ENCODE data around the gene SOS2.

DNA sequence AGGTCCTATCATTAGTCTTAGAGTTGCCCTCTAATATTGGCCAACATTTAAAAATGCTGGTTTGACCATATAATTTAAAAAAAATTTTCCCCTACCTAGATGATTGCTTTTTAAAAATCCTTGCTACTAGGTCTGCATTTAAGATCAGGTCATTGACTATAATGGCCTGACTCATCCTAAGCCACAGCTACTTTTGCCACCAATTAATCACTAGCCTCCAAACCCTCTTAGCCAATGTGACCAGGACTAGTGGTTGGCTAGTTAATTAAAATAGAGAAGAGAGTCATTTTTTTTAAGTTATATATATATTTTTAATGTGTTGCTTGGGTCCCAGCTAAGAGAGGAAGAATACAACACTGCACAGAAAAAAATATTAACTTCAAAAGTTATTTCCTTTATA is 57.5 kb downstream of the SOS2 start:
- TF ChIP-seq, protein P1, sequence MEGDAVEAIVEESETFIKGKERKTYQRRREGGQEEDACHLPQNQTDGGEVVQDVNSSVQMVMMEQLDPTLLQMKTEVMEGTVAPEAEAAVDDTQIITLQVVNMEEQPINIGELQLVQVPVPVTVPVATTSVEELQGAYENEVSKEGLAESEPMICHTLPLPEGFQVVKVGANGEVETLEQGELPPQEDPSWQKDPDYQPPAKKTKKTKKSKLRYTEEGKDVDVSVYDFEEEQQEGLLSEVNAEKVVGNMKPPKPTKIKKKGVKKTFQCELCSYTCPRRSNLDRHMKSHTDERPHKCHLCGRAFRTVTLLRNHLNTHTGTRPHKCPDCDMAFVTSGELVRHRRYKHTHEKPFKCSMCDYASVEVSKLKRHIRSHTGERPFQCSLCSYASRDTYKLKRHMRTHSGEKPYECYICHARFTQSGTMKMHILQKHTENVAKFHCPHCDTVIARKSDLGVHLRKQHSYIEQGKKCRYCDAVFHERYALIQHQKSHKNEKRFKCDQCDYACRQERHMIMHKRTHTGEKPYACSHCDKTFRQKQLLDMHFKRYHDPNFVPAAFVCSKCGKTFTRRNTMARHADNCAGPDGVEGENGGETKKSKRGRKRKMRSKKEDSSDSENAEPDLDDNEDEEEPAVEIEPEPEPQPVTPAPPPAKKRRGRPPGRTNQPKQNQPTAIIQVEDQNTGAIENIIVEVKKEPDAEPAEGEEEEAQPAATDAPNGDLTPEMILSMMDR (IDR thresholded peaks at IDR 0.05): no peak
- TF ChIP-seq POLR2A (IDR thresholded peaks at IDR 0.05; ENCODE audit: low read depth): no peak

Measured in esophagus muscularis mucosa (tissue), 3 donors.